ENCODE data around the gene ADAMTS15.

Gene ADAMTS15

GRCh38 chr11:130485983-130486382 is 37.5 kb downstream of the ADAMTS15 start:
- Histone ChIP-seq H3K27ac (ENCODE audit: low read depth, low read length) (no peak overlapping the region), H3K27me3 (ENCODE audit: control insufficient read depth, insufficient read depth, low read length) (no peaks in the 10 kb centered on the region), H3K9ac (ENCODE audit: low read length) (no peak overlapping the region), H3K36me3 (ENCODE audit: control insufficient read depth, insufficient read depth, low read length) (no peaks in the 10 kb centered on the region), H3K4me1 (ENCODE audit: control insufficient read depth, insufficient read depth, low read length) (no peaks in the 10 kb centered on the region), H3K4me3 (ENCODE audit: low read length) (no peak overlapping the region)

GRCh38 chr11:130486391-130486836 is 38.0 kb downstream of the ADAMTS15 start:
- Histone ChIP-seq H3K36me3 (ENCODE audit: control insufficient read depth, insufficient read depth, low read length) (no peaks in the 10 kb centered on the region), H3K27me3 (ENCODE audit: control insufficient read depth, insufficient read depth, low read length) (no peaks in the 10 kb centered on the region), H3K27ac (ENCODE audit: low read depth, low read length) (no peak overlapping the region), H3K4me3 (ENCODE audit: low read length) (no peak overlapping the region), H3K4me1 (ENCODE audit: control insufficient read depth, insufficient read depth, low read length) (no peaks in the 10 kb centered on the region), H3K9ac (ENCODE audit: low read length) (no peak overlapping the region)

- Histone ChIP-seq H3K9ac (ENCODE audit: low read length) (no peak overlapping the region), H3K4me3 (ENCODE audit: low read length) (no peak overlapping the region), H3K4me1 (ENCODE audit: control insufficient read depth, insufficient read depth, low read length) (no peaks in the 10 kb centered on the region), H3K27ac (ENCODE audit: low read depth, low read length) (no peak overlapping the region), H3K27me3 (ENCODE audit: control insufficient read depth, insufficient read depth, low read length) (no peaks in the 10 kb centered on the region), H3K36me3 (ENCODE audit: control insufficient read depth, insufficient read depth, low read length) (no peaks in the 10 kb centered on the region)
Observed at GRCh38 chr11:130486987-130487923, 38.8 kb downstream of the ADAMTS15 start.

GRCh38 chr11:130487924-130488815 is 39.7 kb downstream of the ADAMTS15 start:
- H3K27ac ChIP-seq (ENCODE audit: low read depth, low read length) = no peak overlapping the region
- no peak overlapping the region for H3K9ac ChIP-seq (ENCODE audit: low read length)

GRCh38 chr11:130488848-130489584 is 40.6 kb downstream of the ADAMTS15 start:
- H3K4me1 ChIP-seq (ENCODE audit: control insufficient read depth, insufficient read depth, low read length) = no peaks in the 10 kb centered on the region
- H3K9ac ChIP-seq (ENCODE audit: low read length) = no peak overlapping the region
- H3K27ac ChIP-seq (ENCODE audit: low read depth, low read length) = no peak overlapping the region
- no peaks in the 10 kb centered on the region for H3K27me3 ChIP-seq (ENCODE audit: control insufficient read depth, insufficient read depth, low read length)
- H3K36me3 ChIP-seq (ENCODE audit: control insufficient read depth, insufficient read depth, low read length) = no peaks in the 10 kb centered on the region
- no peak overlapping the region for H3K4me3 ChIP-seq (ENCODE audit: low read length)

More at GRCh38 chr11:130487924-130488815, 39.7 kb downstream of the ADAMTS15 start:
- Histone ChIP-seq H3K4me3 (ENCODE audit: low read length) (no peak overlapping the region), H3K27me3 (ENCODE audit: control insufficient read depth, insufficient read depth, low read length) (no peaks in the 10 kb centered on the region), H3K4me1 (ENCODE audit: control insufficient read depth, insufficient read depth, low read length) (no peaks in the 10 kb centered on the region), H3K36me3 (ENCODE audit: control insufficient read depth, insufficient read depth, low read length) (no peaks in the 10 kb centered on the region)

- Histone ChIP-seq H3K9ac (ENCODE audit: low read length) (no peak overlapping the region), H3K4me3 (ENCODE audit: low read length) (no peak overlapping the region), H3K4me1 (ENCODE audit: control insufficient read depth, insufficient read depth, low read length) (no peaks in the 10 kb centered on the region), H3K36me3 (ENCODE audit: control insufficient read depth, insufficient read depth, low read length) (no peaks in the 10 kb centered on the region), H3K27me3 (ENCODE audit: control insufficient read depth, insufficient read depth, low read length) (no peaks in the 10 kb centered on the region), H3K27ac (ENCODE audit: low read depth, low read length) (no peak overlapping the region)
Observed at GRCh38 chr11:130489716-130490115, 41.3 kb downstream of the ADAMTS15 start.

- no peaks in the 10 kb centered on the region for H3K27me3 ChIP-seq (ENCODE audit: control insufficient read depth, insufficient read depth, low read length)
- no peaks in the 10 kb centered on the region for H3K4me1 ChIP-seq (ENCODE audit: control insufficient read depth, insufficient read depth, low read length)
- no peak overlapping the region for H3K4me3 ChIP-seq (ENCODE audit: low read length)
- H3K36me3 ChIP-seq (ENCODE audit: control insufficient read depth, insufficient read depth, low read length) = no peaks in the 10 kb centered on the region
- no peak overlapping the region for H3K9ac ChIP-seq (ENCODE audit: low read length)
- H3K27ac ChIP-seq (ENCODE audit: low read depth, low read length) = no peak overlapping the region
Observed at GRCh38 chr11:130490682-130491449, 42.4 kb downstream of the ADAMTS15 start.

GRCh38 chr11:130498181-130498580 is 49.7 kb downstream of the ADAMTS15 start:
- Histone ChIP-seq H3K36me3 (ENCODE audit: control insufficient read depth, insufficient read depth, low read length) (no peaks in the 10 kb centered on the region), H3K4me3 (ENCODE audit: low read length) (no peak overlapping the region), H3K27me3 (ENCODE audit: control insufficient read depth, insufficient read depth, low read length) (no peaks in the 10 kb centered on the region), H3K4me1 (ENCODE audit: control insufficient read depth, insufficient read depth, low read length) (no peaks in the 10 kb centered on the region), H3K27ac (ENCODE audit: low read depth, low read length) (no peak overlapping the region), H3K9ac (ENCODE audit: low read length) (no peak overlapping the region)

- H3K4me1 ChIP-seq (ENCODE audit: control insufficient read depth, insufficient read depth, low read length) = no peaks in the 10 kb centered on the region
- no peak overlapping the region for H3K9ac ChIP-seq (ENCODE audit: low read length)
- no peak overlapping the region for H3K27ac ChIP-seq (ENCODE audit: low read depth, low read length)
- H3K4me3 ChIP-seq (ENCODE audit: low read length) = no peak overlapping the region
- H3K27me3 ChIP-seq (ENCODE audit: control insufficient read depth, insufficient read depth, low read length) = no peaks in the 10 kb centered on the region
- H3K36me3 ChIP-seq (ENCODE audit: control insufficient read depth, insufficient read depth, low read length) = no peaks in the 10 kb centered on the region
Observed at GRCh38 chr11:130499828-130500227, 51.4 kb downstream of the ADAMTS15 start.

GRCh38 chr11:130504317-130504716 is 55.9 kb downstream of the ADAMTS15 start:
- H3K4me3 ChIP-seq (ENCODE audit: low read length) = no peak overlapping the region
- no peaks in the 10 kb centered on the region for H3K27me3 ChIP-seq (ENCODE audit: control insufficient read depth, insufficient read depth, low read length)
- no peaks in the 10 kb centered on the region for H3K36me3 ChIP-seq (ENCODE audit: control insufficient read depth, insufficient read depth, low read length)
- no peaks in the 10 kb centered on the region for H3K4me1 ChIP-seq (ENCODE audit: control insufficient read depth, insufficient read depth, low read length)
- no peak overlapping the region for H3K27ac ChIP-seq (ENCODE audit: low read depth, low read length)
- no peak overlapping the region for H3K9ac ChIP-seq (ENCODE audit: low read length)

GRCh38 chr11:130508913-130509312 is 60.5 kb downstream of the ADAMTS15 start:
- H3K9ac ChIP-seq (ENCODE audit: low read length) = no peak overlapping the region
- no peak overlapping the region for H3K4me3 ChIP-seq (ENCODE audit: low read length)
- H3K36me3 ChIP-seq (ENCODE audit: control insufficient read depth, insufficient read depth, low read length) = no peaks in the 10 kb centered on the region
- no peak overlapping the region for H3K27ac ChIP-seq (ENCODE audit: low read depth, low read length)
- H3K4me1 ChIP-seq (ENCODE audit: control insufficient read depth, insufficient read depth, low read length) = peaks cover 13% of the 10 kb centered on the region
- H3K27me3 ChIP-seq (ENCODE audit: control insufficient read depth, insufficient read depth, low read length) = no peaks in the 10 kb centered on the region

All from rectal smooth muscle tissue (tissue), 1 donor.